Breast epithelium (tissue), 3 donors: ENCODE results near the gene UNK.
"Not testable (repeated sequence)": the region's sequence is repeated elsewhere in the genome, so short reads cannot be mapped to it uniquely, and the experiment has no call there.

ENCODE experiments used
- POLR2A ChIP-seq: fragments of 450-650 bp; IDR thresholded peaks from one replicate; pipeline ENCODE4 v1.6.1; 2016; ENCODE audit warnings: antibody characterized with exemption, mild to moderate bottlenecking, moderate library complexity
- TF ChIP-seq, protein P1 (sequence below), 3 donors: fragments of 450-650 bp; IDR thresholded peaks; one replicate each; pipeline ENCODE4 v1.5.1; 2016 to 2017; ENCODE audit warnings: antibody characterized with exemption in 3 of 3, mild to moderate bottlenecking in 3 of 3, moderate library complexity in 3 of 3

DNA sequence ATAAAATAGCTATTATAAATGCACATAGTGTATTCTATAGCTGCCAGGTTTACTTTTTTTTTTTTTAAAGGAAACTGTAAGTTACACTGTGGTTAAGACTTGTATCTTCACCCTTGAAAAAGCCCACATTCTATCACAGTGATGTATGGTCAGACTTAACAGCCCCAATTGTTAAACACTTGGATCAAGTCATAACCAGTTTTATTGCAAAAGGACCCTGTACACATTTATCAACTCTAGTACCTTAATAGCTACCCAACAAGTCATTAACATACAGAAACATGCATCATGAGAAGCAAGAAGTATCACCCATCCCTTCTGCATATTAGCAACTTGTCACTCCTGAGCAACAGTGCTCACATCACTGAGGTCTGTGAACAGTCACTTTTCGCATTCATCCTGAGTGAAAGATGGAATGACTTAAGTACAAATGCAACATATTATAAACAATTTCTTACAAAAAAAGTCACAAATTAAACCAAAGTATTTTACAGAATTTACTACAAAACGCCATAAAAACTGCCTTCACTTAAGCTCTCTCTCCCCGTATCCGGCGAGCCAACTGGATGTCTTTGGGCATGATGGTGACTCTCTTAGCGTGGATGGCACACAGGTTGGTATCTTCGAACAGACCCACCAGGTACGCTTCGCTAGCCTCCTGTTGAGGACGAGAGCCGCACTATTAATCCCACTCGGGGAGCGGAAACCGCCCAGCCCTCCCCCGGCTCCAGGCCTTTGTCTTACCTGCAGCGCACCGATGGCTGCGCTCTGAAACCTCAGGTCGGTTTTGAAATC, 6.3 kb upstream of the UNK start:
- TF ChIP-seq POLR2A = not testable (repeated sequence)
- TF ChIP-seq, protein P1, sequence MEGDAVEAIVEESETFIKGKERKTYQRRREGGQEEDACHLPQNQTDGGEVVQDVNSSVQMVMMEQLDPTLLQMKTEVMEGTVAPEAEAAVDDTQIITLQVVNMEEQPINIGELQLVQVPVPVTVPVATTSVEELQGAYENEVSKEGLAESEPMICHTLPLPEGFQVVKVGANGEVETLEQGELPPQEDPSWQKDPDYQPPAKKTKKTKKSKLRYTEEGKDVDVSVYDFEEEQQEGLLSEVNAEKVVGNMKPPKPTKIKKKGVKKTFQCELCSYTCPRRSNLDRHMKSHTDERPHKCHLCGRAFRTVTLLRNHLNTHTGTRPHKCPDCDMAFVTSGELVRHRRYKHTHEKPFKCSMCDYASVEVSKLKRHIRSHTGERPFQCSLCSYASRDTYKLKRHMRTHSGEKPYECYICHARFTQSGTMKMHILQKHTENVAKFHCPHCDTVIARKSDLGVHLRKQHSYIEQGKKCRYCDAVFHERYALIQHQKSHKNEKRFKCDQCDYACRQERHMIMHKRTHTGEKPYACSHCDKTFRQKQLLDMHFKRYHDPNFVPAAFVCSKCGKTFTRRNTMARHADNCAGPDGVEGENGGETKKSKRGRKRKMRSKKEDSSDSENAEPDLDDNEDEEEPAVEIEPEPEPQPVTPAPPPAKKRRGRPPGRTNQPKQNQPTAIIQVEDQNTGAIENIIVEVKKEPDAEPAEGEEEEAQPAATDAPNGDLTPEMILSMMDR (IDR thresholded peaks at IDR 0.05) = not testable (repeated sequence)
